ENCODE results near the gene APOF.
"Not testable (repeated sequence)": the region's sequence is repeated elsewhere in the genome, so short reads cannot be mapped to it uniquely, and the experiment has no call there.

Gene APOF

GRCh38 chr12:56362130-56363059, at the start of gene APOF:
Gene APOF, minus strand, starts transcription at chr12:56362857. Its CDS starts 112 bp downstream, at chr12:56362745.
- no peak for DNase-seq (ENCODE audit: low read depth)

- no peak for DNase-seq (ENCODE audit: low read depth)
These were observed 49.4 kb upstream of the APOF start for GRCh38 chr12:56411781-56412639.

- no peak for DNase-seq (ENCODE audit: low read depth)
These were observed 48.1 kb upstream of the APOF start for GRCh38 chr12:56410768-56411167.

- no peak for DNase-seq (ENCODE audit: low read depth)
These were observed 46.3 kb upstream of the APOF start for GRCh38 chr12:56408799-56409417.

- DNase-seq (ENCODE audit: low read depth): not testable (repeated sequence)
These were observed 41.6 kb upstream of the APOF start for GRCh38 chr12:56404227-56404626.

- not testable (repeated sequence) for DNase-seq (ENCODE audit: low read depth)
These were observed 39.0 kb upstream of the APOF start for GRCh38 chr12:56401612-56402011.

- not testable (repeated sequence) for DNase-seq (ENCODE audit: low read depth)
These were observed 38.5 kb upstream of the APOF start for GRCh38 chr12:56401125-56401524.

GRCh38 chr12:56399466-56399865, 36.8 kb upstream of the APOF start:
- not testable (repeated sequence) for DNase-seq (ENCODE audit: low read depth)

GRCh38 chr12:56398324-56398723, 35.7 kb upstream of the APOF start:
- no peak for DNase-seq (ENCODE audit: low read depth)

GRCh38 chr12:56392331-56392730, 29.7 kb upstream of the APOF start:
- DNase-seq (ENCODE audit: low read depth): no peak

- DNase-seq (ENCODE audit: low read depth): no peak
These were observed 29.1 kb upstream of the APOF start for GRCh38 chr12:56391721-56392120.

- DNase-seq (ENCODE audit: low read depth): no peak
These were observed 26.8 kb upstream of the APOF start for GRCh38 chr12:56389412-56389811.

GRCh38 chr12:56387152-56387736, 24.6 kb upstream of the APOF start:
- DNase-seq (ENCODE audit: low read depth): no peak

GRCh38 chr12:56385873-56386272, 23.2 kb upstream of the APOF start:
- DNase-seq (ENCODE audit: low read depth): no peak

GRCh38 chr12:56382611-56383010, 20.0 kb upstream of the APOF start:
- no peak for DNase-seq (ENCODE audit: low read depth)

GRCh38 chr12:56377989-56378316, 15.3 kb upstream of the APOF start:
- DNase-seq (ENCODE audit: low read depth): no peak

- DNase-seq (ENCODE audit: low read depth): no peak
These were observed 14.8 kb upstream of the APOF start for GRCh38 chr12:56377310-56377988.

GRCh38 chr12:56375598-56376434, 13.2 kb upstream of the APOF start:
- no peak for DNase-seq (ENCODE audit: low read depth)

GRCh38 chr12:56374726-56375597, 12.3 kb upstream of the APOF start:
- DNase-seq (ENCODE audit: low read depth): no peak

- no peak for DNase-seq (ENCODE audit: low read depth)
These were observed 10.9 kb upstream of the APOF start for GRCh38 chr12:56373515-56373914.

All from activated T-helper 9 cell treated with anti-CD3 and anti-CD28 coated beads, Interleukin-2, amount 50 U/mL, for 16 hours (primary cell).